GM23338 (cell line): ENCODE results near the gene NBAS.

Source experiments
- CREB1 ChIP-seq: fragments of 250-450 bp; sonication (Bioruptor Pico); IDR thresholded peaks from 2 replicates; pipeline ENCODE4 v1.5.0; 2020; ENCODE audit warnings: low read depth, mild to moderate bottlenecking, moderate library complexity
- CTCF ChIP-seq, 2 experiments: fragments of 200-600 bp in 1 of 2; sonication (generic) in 1 of 2; conservative IDR thresholded peaks; 2 replicates each; pipeline versions ENCODE4 v1.5.1 to v1.6.1; 2016 to 2017; ENCODE audit warnings: antibody characterized with exemption in 2 of 2, low read depth in 2 of 2, mild to moderate bottlenecking in 2 of 2, moderate library complexity in 1 of 2
- EZH2 ChIP-seq: fragments of 200-600 bp; sonication (generic); IDR thresholded peaks from one replicate; pipeline ENCODE4 v1.8.0; 2017; ENCODE audit warnings: antibody characterized with exemption, mild to moderate bottlenecking, low read depth; ENCODE audit not compliant: unreplicated experiment
- STAT1 ChIP-seq: IDR thresholded peaks from one replicate; pipeline ENCODE4 v1.6.1; 2016; ENCODE audit warnings: antibody characterized with exemption; ENCODE audit not compliant: unreplicated experiment

GRCh38 chr2:15307526-15307925 lies 253.6 kb downstream of the NBAS start:
- TF ChIP-seq CTCF (conservative IDR thresholded peaks at IDR 0.05; ENCODE audit: low read depth in 2 of 2) (no peak), STAT1 (no peak), EZH2 (no peak), CREB1 (CRISPR knock-in tag) (no peak)
